A549 (cell line): ENCODE measurements around the gene TCF7L1. TPM values are rescaled to one million over a fixed set of nuclear protein-coding genes. Genes with fewer than 3 reads are reported as not detected.

Experiments used
- ATAC-seq, 2 experiments: fragments of 200-7000 bp in 1 of 2; fragments of >200 bp in 1 of 2; cut with Nextera tagmentation in 1 of 2; cut with Tn5 transposase in 1 of 2; 3 replicates each; pipeline versions ENCODE4 v1.8.0 to v1.9.1; 2018 to 2020; ENCODE audit warnings: mild to moderate bottlenecking in 1 of 2, moderate library complexity in 1 of 2
- CTCF ChIA-PET: fragments of 300-600 bp; sonication (Branson Sonifier 250); formaldehyde crosslinking; extraction: SDS; loops from one replicate; lab custom pipeline; 2021; ENCODE audit warnings: antibody characterized with exemption, inconsistent platforms; lab: Yijun Ruan, JAX
- POLR2A ChIA-PET: fragments of 350-600 bp; formaldehyde crosslinking; extraction: SDS; loops from one replicate; lab custom pipeline; 2021; ENCODE audit warnings: antibody characterized with exemption, inconsistent platforms; lab: Yijun Ruan, JAX
- DNase-seq, 2 experiments: peaks; one replicate each; pipeline versions ENCODE4 v3.0.0 to v3.0.0-alpha.2; 2011 to 2016; ENCODE audit warnings: low read depth in 1 of 2, low spot score in 1 of 2
- FAIRE-seq: peaks from 2 replicates; lab custom pipeline; 2011; peaks lifted over from hg19 to GRCh38; lab: Jason Lieb, UNC
- H3K27ac ChIP-seq, 2 experiments: fragments of >200 bp; sonication (Bioruptor Twin); formaldehyde crosslinking; 3 replicates each; pipeline ENCODE4 v1.5.1; 2016 to 2017
- H3K4me1 ChIP-seq: fragments of >200 bp; sonication (Bioruptor Twin); formaldehyde crosslinking; 3 replicates; pipeline ENCODE4 v1.6.1; 2016
- H3K4me2 ChIP-seq: fragments of >200 bp; sonication (Bioruptor Twin); formaldehyde crosslinking; 3 replicates; pipeline ENCODE4 v1.6.1; 2016
- H3K4me3 ChIP-seq: fragments of >200 bp; sonication (Bioruptor Twin); formaldehyde crosslinking; 3 replicates; pipeline ENCODE4 v1.5.1; 2016
- H3K9me3 ChIP-seq: fragments of >200 bp; sonication (Bioruptor Twin); formaldehyde crosslinking; 3 replicates; pipeline ENCODE4 v1.6.1; 2016
- CEBPB ChIP-seq, 2 experiments: fragments of >200 bp in 1 of 2; sonication (Bioruptor Twin) in 1 of 2; formaldehyde crosslinking in 1 of 2; IDR thresholded peaks; 2 replicates each; pipeline ENCODE4 v1.6.1; 2012 to 2016
- EP300 ChIP-seq, 2 experiments: fragments of >200 bp; sonication (Bioruptor Twin); formaldehyde crosslinking; IDR thresholded peaks; 2 replicates in 1 of 2; 3 replicates in 1 of 2; pipeline ENCODE4 v1.6.1; 2016 to 2017
- FOSL2 ChIP-seq, 2 experiments: fragments of 450-650 bp in 1 of 2; fragments of >200 bp in 1 of 2; sonication (Bioruptor Twin) in 1 of 2; formaldehyde crosslinking; IDR thresholded peaks; 2 replicates each; pipeline versions ENCODE4 v1.5.0 to v1.6.1; 2016 to 2020; ENCODE audit warnings: mild to moderate bottlenecking in 1 of 2, moderate library complexity in 1 of 2
- HEYL ChIP-seq: fragments of 250-450 bp; sonication (Bioruptor Pico); IDR thresholded peaks from 2 replicates; pipeline ENCODE4 v1.8.0; 2021; ENCODE audit warnings: mild to moderate bottlenecking, moderate library complexity
- JUN ChIP-seq, 2 experiments: fragments of >200 bp; sonication (Bioruptor Twin); formaldehyde crosslinking; IDR thresholded peaks; 2 replicates in 1 of 2; 3 replicates in 1 of 2; pipeline ENCODE4 v1.6.1; 2016 to 2017
- KDM1A ChIP-seq: fragments of 200-600 bp; sonication (generic); IDR thresholded peaks from 2 replicates; pipeline ENCODE4 v1.6.1; 2016; ENCODE audit warnings: low read depth, mild to moderate bottlenecking
- NPAS2 ChIP-seq: fragments of 250-450 bp; sonication (Bioruptor Pico); IDR thresholded peaks from 2 replicates; pipeline ENCODE4 v1.8.0; 2022; ENCODE audit warnings: mild to moderate bottlenecking, moderate library complexity, borderline replicate concordance
- NR3C1 ChIP-seq: fragments of >200 bp; sonication (Bioruptor Twin); formaldehyde crosslinking; IDR thresholded peaks from 3 replicates; pipeline ENCODE4 v1.6.1; 2017
- RCOR1 ChIP-seq: fragments of 150-350 bp; IDR thresholded peaks from 2 replicates; pipeline ENCODE4 v1.6.1; 2014; ENCODE audit warnings: antibody characterized with exemption, low read length, low read depth
- RNF2 ChIP-seq: fragments of 200-600 bp; sonication (generic); IDR thresholded peaks from 2 replicates; pipeline ENCODE4 v1.6.1; 2016; ENCODE audit warnings: low read depth, mild to moderate bottlenecking, antibody characterized with exemption, moderate library complexity, borderline replicate concordance
- SMC3 ChIP-seq: fragments of >200 bp; sonication (Bioruptor Twin); formaldehyde crosslinking; IDR thresholded peaks from 3 replicates; pipeline ENCODE4 v1.6.1; 2018; ENCODE audit warnings: inconsistent platforms
- SREBF2 ChIP-seq: fragments of 450-650 bp; IDR thresholded peaks from 2 replicates; pipeline ENCODE4 v1.6.1; 2014; ENCODE audit warnings: mild to moderate bottlenecking, moderate library complexity
- TFCP2L1 ChIP-seq: fragments of 250-450 bp; sonication (Bioruptor Pico); IDR thresholded peaks from 2 replicates; pipeline ENCODE4 v1.5.0; 2021; ENCODE audit warnings: mild to moderate bottlenecking
- TP53 ChIP-seq: fragments of 250-450 bp; sonication (Bioruptor Pico); IDR thresholded peaks from 2 replicates; pipeline ENCODE4 v1.5.0; 2021; ENCODE audit warnings: mild to moderate bottlenecking, moderate library complexity
- ZC3H11A ChIP-seq: fragments of 450-650 bp; IDR thresholded peaks from 2 replicates; pipeline ENCODE4 v1.6.1; 2014; ENCODE audit warnings: antibody characterized with exemption, mild to moderate bottlenecking
- ZNF302 ChIP-seq: fragments of 250-450 bp; sonication (Bioruptor Pico); IDR thresholded peaks from 2 replicates; pipeline ENCODE4 v1.9.0; 2021; ENCODE audit warnings: inconsistent platforms, mild to moderate bottlenecking, moderate library complexity
- ZSCAN20 ChIP-seq: fragments of 250-450 bp; sonication (Bioruptor Pico); IDR thresholded peaks from 2 replicates; pipeline ENCODE4 v1.8.0; 2022; ENCODE audit warnings: mild to moderate bottlenecking, moderate library complexity
- WGBS: methylation state at CpG from one replicate; pipeline ENCODE4 v1.1.6; 2017; ENCODE audit errors: missing lambda C conversion rate; 5-methylcytosine and 5-hydroxymethylcytosine counted together
- polyA plus RNA-seq, 4 experiments: library from polyadenylated mRNA; depleted of rRNA in 3 of 4; stranded (reverse); fragments of >200 nt; fragmentation: RNase III in 1 of 4; extraction: RNeasy Plus Mini Kit Qiagen cat#74134 plus additional on column Dnase treatment in 1 of 4; gene quantifications; 2 replicates in 3 of 4; 3 replicates in 1 of 4; pipeline ENCODE4 v1.2.3, GENCODE V29; 2011 to 2017
- TF ChIP-seq, protein P1 (sequence below): fragments of >200 bp; sonication (Bioruptor Twin); formaldehyde crosslinking; IDR thresholded peaks from 3 replicates; pipeline ENCODE4 v1.5.1; 2016
- TF ChIP-seq, protein P2 (sequence below): fragments of >200 bp; sonication (Bioruptor Twin); formaldehyde crosslinking; IDR thresholded peaks from 3 replicates; pipeline ENCODE4 v1.6.1; 2016
- TF ChIP-seq, protein P3 (sequence below): fragments of 250-450 bp; sonication (Bioruptor Pico); IDR thresholded peaks from 2 replicates; pipeline ENCODE4 v1.5.0; 2021; ENCODE audit warnings: mild to moderate bottlenecking, moderate library complexity, borderline replicate concordance

TCF7L1 gene
- polyA plus RNA-seq, 2 of the 4 experiments (the other 2 are of a cell fraction): 0.68 to 4.4 TPM

DNA sequence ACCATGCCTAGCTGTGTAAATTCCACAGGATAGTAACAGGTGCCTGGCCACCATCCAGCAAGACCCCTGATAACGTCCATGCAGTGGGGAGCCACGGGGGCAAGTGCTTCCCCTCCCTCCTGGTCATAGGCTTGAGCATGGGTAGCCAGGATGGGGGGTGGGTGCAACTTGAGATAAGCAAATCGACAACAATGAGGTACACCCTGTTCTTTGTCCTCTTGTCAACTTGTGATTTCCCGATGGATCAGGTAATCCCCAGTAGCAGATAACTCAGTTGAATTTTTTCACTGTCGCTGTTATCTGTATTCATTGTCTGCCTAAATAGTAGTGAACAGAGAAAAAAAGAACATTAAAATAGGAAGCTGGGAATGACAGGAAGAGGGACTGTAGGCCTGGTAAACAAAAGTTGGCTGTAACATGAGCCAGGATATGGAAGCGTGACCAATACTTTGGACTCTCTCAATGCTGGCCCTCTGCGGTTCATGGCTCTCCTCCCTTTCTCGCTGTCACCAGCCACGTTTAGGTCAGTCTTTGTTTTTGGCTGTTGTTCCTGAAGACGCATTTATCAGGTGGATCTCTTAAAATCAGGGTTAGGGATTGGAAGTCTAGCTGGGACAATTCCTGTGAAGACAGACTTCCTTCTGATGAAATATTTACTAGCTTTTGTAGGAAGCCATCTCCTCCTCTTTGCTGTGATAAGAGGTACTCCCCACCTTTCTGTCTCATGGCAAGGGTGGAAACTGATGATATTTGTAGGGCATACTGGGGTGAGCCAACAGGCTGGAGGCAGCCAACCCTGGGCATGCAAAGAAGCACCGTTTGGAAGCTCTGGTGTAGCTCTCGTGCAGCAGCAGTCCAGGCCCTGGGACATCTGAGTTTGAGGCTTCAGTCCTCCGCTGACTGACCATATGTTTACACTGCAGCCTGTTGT is 42.4 kb downstream of the TCF7L1 start (continued):
- TF ChIP-seq, protein P1, sequence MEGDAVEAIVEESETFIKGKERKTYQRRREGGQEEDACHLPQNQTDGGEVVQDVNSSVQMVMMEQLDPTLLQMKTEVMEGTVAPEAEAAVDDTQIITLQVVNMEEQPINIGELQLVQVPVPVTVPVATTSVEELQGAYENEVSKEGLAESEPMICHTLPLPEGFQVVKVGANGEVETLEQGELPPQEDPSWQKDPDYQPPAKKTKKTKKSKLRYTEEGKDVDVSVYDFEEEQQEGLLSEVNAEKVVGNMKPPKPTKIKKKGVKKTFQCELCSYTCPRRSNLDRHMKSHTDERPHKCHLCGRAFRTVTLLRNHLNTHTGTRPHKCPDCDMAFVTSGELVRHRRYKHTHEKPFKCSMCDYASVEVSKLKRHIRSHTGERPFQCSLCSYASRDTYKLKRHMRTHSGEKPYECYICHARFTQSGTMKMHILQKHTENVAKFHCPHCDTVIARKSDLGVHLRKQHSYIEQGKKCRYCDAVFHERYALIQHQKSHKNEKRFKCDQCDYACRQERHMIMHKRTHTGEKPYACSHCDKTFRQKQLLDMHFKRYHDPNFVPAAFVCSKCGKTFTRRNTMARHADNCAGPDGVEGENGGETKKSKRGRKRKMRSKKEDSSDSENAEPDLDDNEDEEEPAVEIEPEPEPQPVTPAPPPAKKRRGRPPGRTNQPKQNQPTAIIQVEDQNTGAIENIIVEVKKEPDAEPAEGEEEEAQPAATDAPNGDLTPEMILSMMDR: no peak
- TF ChIP-seq HEYL: no peak
- TF ChIP-seq NPAS2: no peak
- TF ChIP-seq CEBPB (IDR thresholded peaks at IDR 0.05): no peak
- TF ChIP-seq TFCP2L1 (CRISPR knock-in tag): no peak
- TF ChIP-seq NR3C1: no peak
- no peak for TF ChIP-seq SMC3
- no peak for TF ChIP-seq JUN (IDR thresholded peaks at IDR 0.05)
- TF ChIP-seq ZNF302: no peak
- no peak for TF ChIP-seq KDM1A

DNA sequence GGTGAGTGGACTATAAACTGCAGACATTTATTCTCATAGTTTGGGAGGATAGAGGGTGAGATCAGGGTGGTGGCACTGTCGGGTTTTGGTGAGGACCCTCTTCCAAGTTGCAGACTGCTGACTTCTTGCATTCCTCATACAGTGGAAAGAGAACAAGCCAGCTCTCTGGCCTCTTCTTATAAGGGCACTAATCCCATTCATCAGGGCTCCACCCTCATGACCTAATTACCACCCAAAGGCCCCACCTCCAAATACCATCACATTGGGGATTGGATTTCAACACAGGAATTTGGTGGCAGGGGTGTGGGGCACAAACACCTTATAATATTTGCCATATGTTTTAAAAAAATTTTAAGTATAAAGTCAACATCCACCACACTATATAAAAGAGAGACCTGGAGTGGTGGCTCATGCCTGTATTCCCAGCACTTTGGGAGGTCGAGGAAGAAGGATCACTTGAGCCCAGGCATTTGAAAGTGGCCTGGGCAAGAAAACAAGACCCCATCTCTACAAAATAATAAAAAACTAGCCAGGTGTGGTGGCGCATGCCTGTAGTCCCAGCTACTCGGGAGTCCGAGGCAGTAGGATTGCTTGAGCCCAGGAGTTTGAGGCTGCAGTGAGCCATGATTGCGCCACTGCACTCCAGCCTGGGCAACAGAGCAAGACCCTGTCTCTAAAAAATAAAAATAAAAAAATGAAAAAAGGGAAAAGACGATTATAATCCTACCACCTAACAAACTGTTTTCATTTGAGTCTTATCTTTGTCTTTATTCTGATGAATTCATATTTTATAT is 44.0 kb downstream of the TCF7L1 start:
- no peaks in the 10 kb centered on the region for H3K9me3 ChIP-seq
- no peak for DNase-seq
- no peak for FAIRE-seq
- TF ChIP-seq TP53 (CRISPR knock-in tag): no peak
- no peak for TF ChIP-seq EP300 (IDR thresholded peaks at IDR 0.05)
- no peak for TF ChIP-seq RNF2
- TF ChIP-seq, protein P2, sequence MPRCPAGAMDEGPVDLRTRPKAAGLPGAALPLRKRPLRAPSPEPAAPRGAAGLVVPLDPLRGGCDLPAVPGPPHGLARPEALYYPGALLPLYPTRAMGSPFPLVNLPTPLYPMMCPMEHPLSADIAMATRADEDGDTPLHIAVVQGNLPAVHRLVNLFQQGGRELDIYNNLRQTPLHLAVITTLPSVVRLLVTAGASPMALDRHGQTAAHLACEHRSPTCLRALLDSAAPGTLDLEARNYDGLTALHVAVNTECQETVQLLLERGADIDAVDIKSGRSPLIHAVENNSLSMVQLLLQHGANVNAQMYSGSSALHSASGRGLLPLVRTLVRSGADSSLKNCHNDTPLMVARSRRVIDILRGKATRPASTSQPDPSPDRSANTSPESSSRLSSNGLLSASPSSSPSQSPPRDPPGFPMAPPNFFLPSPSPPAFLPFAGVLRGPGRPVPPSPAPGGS: no peak
- no peak for TF ChIP-seq ZC3H11A
- no peak for TF ChIP-seq SREBF2
- TF ChIP-seq, protein P3, sequence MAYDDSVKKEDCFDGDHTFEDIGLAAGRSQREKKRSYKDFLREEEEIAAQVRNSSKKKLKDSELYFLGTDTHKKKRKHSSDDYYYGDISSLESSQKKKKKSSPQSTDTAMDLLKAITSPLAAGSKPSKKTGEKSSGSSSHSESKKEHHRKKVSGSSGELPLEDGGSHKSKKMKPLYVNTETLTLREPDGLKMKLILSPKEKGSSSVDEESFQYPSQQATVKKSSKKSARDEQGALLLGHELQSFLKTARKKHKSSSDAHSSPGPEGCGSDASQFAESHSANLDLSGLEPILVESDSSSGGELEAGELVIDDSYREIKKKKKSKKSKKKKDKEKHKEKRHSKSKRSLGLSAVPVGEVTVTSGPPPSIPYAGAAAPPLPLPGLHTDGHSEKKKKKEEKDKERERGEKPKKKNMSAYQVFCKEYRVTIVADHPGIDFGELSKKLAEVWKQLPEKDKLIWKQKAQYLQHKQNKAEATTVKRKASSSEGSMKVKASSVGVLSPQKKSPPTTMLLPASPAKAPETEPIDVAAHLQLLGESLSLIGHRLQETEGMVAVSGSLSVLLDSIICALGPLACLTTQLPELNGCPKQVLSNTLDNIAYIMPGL: no peak
- TF ChIP-seq FOSL2 (IDR thresholded peaks at IDR 0.05): no peak
- no peak for TF ChIP-seq FOSL2 (CRISPR knock-in tag; IDR thresholded peaks at IDR 0.05)
- TF ChIP-seq RCOR1: no peak
- no peak for TF ChIP-seq ZSCAN20
- ATAC-seq: no peak
- ChIA-PET CTCF (interaction anchor here (1.0 to 1.3 kb wide), 3 partner anchors 16 to 45 kb away, joined by 3 read pairs; no protein-coding TSS in a partner anchor), POLR2A (no interaction called here)
- 74% methylated on average over 7 of the region's 7 CpGs for WGBS
- no peaks in the 10 kb centered on the region for H3K4me1 ChIP-seq
- H3K4me3 ChIP-seq: no peak overlapping the region
- H3K27ac ChIP-seq: no peak overlapping the region
- H3K4me2 ChIP-seq: no peak overlapping the region
